Measurements from ENCODE around the gene AMN. TPM values are rescaled to one million over a fixed set of nuclear protein-coding genes. Genes with fewer than 3 reads are reported as not detected.

Gene AMN
- polyA plus RNA-seq, 4 donors, result 71.0 to 467 (median 402) TPM

DNA sequence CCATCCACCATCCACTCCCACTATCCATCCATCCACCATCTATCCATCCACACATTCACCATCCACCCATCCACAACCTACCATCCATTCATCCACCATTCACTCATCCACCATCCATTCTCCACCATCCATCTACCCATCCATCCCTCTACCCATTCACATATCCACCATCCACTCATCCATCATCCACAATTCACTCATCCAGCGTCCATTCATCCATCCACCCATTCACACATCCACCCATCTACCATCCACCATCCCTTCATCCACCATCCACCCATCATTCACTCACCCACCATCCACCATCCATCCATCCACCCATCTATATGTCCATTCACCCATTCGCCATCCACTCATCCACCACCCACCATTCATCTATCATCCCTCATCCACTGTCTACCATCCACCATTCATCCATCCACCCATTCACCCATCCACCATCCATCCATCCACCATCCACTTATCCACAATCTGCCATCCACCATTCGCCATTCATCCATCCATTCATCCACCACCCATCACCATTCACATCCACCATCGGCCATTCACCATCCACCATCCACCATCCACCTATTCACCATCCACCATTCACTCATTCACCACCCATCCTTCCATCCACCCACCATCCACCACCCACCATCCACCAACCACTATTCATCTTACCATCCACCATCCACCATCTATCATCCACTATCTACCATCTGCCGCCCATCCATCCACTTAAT is 2.0 kb upstream of the AMN start:
- 93 to 97% (median 95%) methylated on average over 5 of the region's 5 CpGs for WGBS, 3 donors
- peaks cover 0 to 29% (median 0%) of the 10 kb centered on the region in 3 donors for H3K36me3 ChIP-seq (ENCODE audit: control insufficient read depth in 3 of 3, insufficient read depth in 2 of 3, low read depth in 1 of 3, low read length in 3 of 3)
- no peak for FAIRE-seq
- peaks cover 0 to 17% (median 0%) of the 10 kb centered on the region in 3 donors for H3K4me1 ChIP-seq (ENCODE audit: control insufficient read depth in 3 of 3, insufficient read depth in 2 of 3, low read depth in 1 of 3, low read length in 2 of 3)
- H3K9me3 ChIP-seq (ENCODE audit: control insufficient read depth in 2 of 2, insufficient read depth in 1 of 2, low read depth in 1 of 2, low read length in 1 of 2), result peaks cover 0 to 5% of the 10 kb centered on the region in 2 donors
- no peak for DNase-seq
- H3K27ac ChIP-seq (ENCODE audit: low read depth in 1 of 3, low read length in 2 of 3), result no peak overlapping the region
- no peak overlapping the region for H3K4me3 ChIP-seq (ENCODE audit: low read depth in 1 of 3, low read length in 3 of 3)
- peaks cover 0 to 22% (median 6%) of the 10 kb centered on the region in 3 donors for H3K27me3 ChIP-seq (ENCODE audit: control insufficient read depth in 3 of 3, insufficient read depth in 3 of 3, low read length in 3 of 3)

DNA sequence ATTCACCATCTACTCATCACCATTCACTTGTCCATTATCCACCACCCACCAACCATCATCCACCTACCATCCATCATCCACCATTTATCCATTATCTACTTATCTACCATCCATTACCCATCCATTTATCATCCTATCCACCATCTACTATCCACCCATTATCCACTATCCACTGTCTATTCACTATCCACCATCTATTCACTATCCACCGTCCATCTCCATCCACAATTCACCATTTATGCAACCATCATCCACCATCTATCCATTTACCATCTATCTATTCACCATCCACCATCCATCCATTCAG is 1.5 kb upstream of the AMN start:
- Histone ChIP-seq H3K27ac (ENCODE audit: low read depth in 1 of 3, low read length in 2 of 3) (no peak overlapping the region), H3K9me3 (ENCODE audit: control insufficient read depth in 2 of 2, insufficient read depth in 1 of 2, low read depth in 1 of 2, low read length in 1 of 2) (peaks cover 0 to 5% of the 10 kb centered on the region in 2 donors), H3K4me1 (ENCODE audit: control insufficient read depth in 3 of 3, insufficient read depth in 2 of 3, low read depth in 1 of 3, low read length in 2 of 3) (peaks cover 0 to 22% (median 0%) of the 10 kb centered on the region in 3 donors), H3K4me3 (ENCODE audit: low read depth in 1 of 3, low read length in 3 of 3) (no peak overlapping the region), H3K36me3 (ENCODE audit: control insufficient read depth in 3 of 3, insufficient read depth in 2 of 3, low read depth in 1 of 3, low read length in 3 of 3) (peaks cover 0 to 34% (median 0%) of the 10 kb centered on the region in 3 donors), H3K27me3 (ENCODE audit: control insufficient read depth in 3 of 3, insufficient read depth in 3 of 3, low read length in 3 of 3) (peaks cover 0 to 22% (median 6%) of the 10 kb centered on the region in 3 donors)
- DNase-seq (no peak), FAIRE-seq (no peak)
- WGBS, 3 donors, result 94 to 100% (median 98%) methylated on average over 1 of the region's 1 CpG

DNA sequence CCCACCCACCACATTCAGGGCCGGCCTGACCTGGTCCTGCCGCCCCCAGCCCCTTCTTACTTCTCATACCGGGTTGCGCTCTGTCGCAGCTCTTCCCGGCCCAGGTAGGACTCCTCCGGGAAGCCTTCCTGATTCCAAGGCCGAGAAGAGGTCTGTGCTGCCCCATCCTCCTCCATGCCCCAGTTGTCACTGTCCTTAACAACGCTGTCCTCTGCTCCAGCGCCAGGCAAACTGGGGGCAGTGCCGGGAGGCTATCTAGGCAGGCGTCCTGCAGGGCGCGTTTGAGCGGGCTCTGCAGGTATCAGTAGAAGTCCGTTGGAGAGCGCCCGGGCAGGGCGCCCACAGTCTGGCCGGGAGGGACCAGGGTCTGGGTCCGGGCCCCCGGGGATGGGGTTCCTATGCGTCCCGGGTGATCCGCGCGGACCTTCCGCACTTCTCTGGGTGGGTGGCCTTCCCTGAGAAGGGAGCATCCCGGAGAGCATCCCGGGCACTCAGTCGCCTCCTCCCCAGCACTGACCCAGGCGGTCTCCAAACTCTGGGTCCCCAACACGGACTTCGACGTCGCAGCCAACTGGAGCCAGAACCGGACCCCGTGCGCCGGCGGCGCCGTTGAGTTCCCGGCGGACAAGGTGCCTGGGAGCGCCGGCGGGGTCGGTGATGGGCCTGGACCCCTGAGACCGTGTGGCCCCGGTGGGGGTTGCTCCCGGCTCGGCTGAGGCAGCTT is 900 bp downstream of the AMN start:
- no peak for FAIRE-seq
- H3K9me3 ChIP-seq (ENCODE audit: control insufficient read depth in 2 of 2, insufficient read depth in 1 of 2, low read depth in 1 of 2, low read length in 1 of 2), result peaks cover 0 to 5% of the 10 kb centered on the region in 2 donors
- peaks cover 0 to 29% (median 0%) of the 10 kb centered on the region in 3 donors for H3K36me3 ChIP-seq (ENCODE audit: control insufficient read depth in 3 of 3, insufficient read depth in 2 of 3, low read depth in 1 of 3, low read length in 3 of 3)
- H3K4me3 ChIP-seq (ENCODE audit: low read depth in 1 of 3, low read length in 3 of 3), result peak overlapping the region in 2 of 3 donors; percentile 73 to 81
- WGBS, 3 donors, result 4 to 8% (median 6%) methylated on average over 45 to 53 of the region's 53 CpGs
- peaks cover 0 to 33% (median 0%) of the 10 kb centered on the region in 3 donors for H3K4me1 ChIP-seq (ENCODE audit: control insufficient read depth in 3 of 3, insufficient read depth in 2 of 3, low read depth in 1 of 3, low read length in 2 of 3)
- DNase-seq, result peak; percentile 48 to 49
- H3K27me3 ChIP-seq (ENCODE audit: control insufficient read depth in 3 of 3, insufficient read depth in 3 of 3, low read length in 3 of 3), result peaks cover 0 to 29% (median 6%) of the 10 kb centered on the region in 3 donors
- peak overlapping the region; percentile 70 to 97 (median 94) for H3K27ac ChIP-seq (ENCODE audit: low read depth in 1 of 3, low read length in 2 of 3)

DNA sequence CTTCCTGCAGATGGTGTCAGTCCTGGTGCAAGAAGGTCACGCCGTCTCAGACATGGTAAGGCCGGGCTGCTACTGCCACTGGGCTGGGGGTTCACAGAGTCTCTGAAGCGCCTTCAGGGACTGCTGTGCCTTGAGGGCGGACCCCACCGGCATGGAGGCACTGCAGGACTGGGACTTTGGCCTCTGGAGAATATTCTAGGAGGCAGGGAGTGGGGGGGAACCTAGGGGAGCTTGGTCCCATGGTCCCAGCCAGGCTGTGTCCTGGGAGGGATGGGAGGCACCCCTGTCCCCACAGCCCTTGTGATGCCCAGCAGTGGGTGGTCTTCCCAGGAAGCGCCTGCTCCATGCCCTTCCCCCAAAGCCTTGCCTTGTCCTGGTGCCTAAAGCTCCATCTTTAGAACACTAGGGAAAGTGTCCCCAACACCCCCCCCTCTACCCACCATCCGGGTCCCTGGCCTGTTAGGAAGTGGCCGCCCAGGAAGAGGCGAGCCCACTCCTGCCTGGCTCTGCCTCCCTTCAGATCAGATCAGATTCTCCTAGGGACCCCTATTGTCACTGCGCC is 1.5 kb downstream of the AMN start:
- Histone ChIP-seq H3K36me3 (ENCODE audit: control insufficient read depth in 3 of 3, insufficient read depth in 2 of 3, low read depth in 1 of 3, low read length in 3 of 3) (peaks cover 0 to 29% (median 0%) of the 10 kb centered on the region in 3 donors), H3K27ac (ENCODE audit: low read depth in 1 of 3, low read length in 2 of 3) (peak overlapping the region in 2 of 3 donors; percentile 94 to 97), H3K9me3 (ENCODE audit: control insufficient read depth in 2 of 2, insufficient read depth in 1 of 2, low read depth in 1 of 2, low read length in 1 of 2) (peaks cover 0 to 5% of the 10 kb centered on the region in 2 donors), H3K4me1 (ENCODE audit: control insufficient read depth in 3 of 3, insufficient read depth in 2 of 3, low read depth in 1 of 3, low read length in 2 of 3) (peaks cover 0 to 37% (median 6%) of the 10 kb centered on the region in 3 donors), H3K27me3 (ENCODE audit: control insufficient read depth in 3 of 3, insufficient read depth in 3 of 3, low read length in 3 of 3) (peaks cover 0 to 35% (median 6%) of the 10 kb centered on the region in 3 donors), H3K4me3 (ENCODE audit: low read depth in 1 of 3, low read length in 3 of 3) (peak overlapping the region in 2 of 3 donors; percentile 73 to 81)
- DNase-seq (peak; percentile 66 to 75), FAIRE-seq (no peak)
- 33 to 46% (median 36%) methylated on average over 9 to 11 of the region's 11 CpGs for WGBS, 3 donors

- no peak for FAIRE-seq
- peaks cover 0 to 5% of the 10 kb centered on the region in 2 donors for H3K9me3 ChIP-seq (ENCODE audit: control insufficient read depth in 2 of 2, insufficient read depth in 1 of 2, low read depth in 1 of 2, low read length in 1 of 2)
- 69 to 80% (median 72%) methylated on average over 25 of the region's 25 CpGs for WGBS, 3 donors
- peak overlapping the region in 2 of 3 donors; percentile 94 to 97 for H3K27ac ChIP-seq (ENCODE audit: low read depth in 1 of 3, low read length in 2 of 3)
- H3K27me3 ChIP-seq (ENCODE audit: control insufficient read depth in 3 of 3, insufficient read depth in 3 of 3, low read length in 3 of 3), result peaks cover 0 to 35% (median 9%) of the 10 kb centered on the region in 3 donors
- H3K4me3 ChIP-seq (ENCODE audit: low read depth in 1 of 3, low read length in 3 of 3), result peak overlapping the region in 2 of 3 donors; percentile 73 to 81
- peak in 1 of 2 donors; percentile 25 for DNase-seq
- H3K36me3 ChIP-seq (ENCODE audit: control insufficient read depth in 3 of 3, insufficient read depth in 2 of 3, low read depth in 1 of 3, low read length in 3 of 3), result peaks cover 0 to 34% (median 0%) of the 10 kb centered on the region in 3 donors
- H3K4me1 ChIP-seq (ENCODE audit: control insufficient read depth in 3 of 3, insufficient read depth in 2 of 3, low read depth in 1 of 3, low read length in 2 of 3), result peaks cover 0 to 42% (median 6%) of the 10 kb centered on the region in 3 donors
Observed at GRCh38 chr14:102924632-102925588, 2.4 kb downstream of the AMN start.

DNA sequence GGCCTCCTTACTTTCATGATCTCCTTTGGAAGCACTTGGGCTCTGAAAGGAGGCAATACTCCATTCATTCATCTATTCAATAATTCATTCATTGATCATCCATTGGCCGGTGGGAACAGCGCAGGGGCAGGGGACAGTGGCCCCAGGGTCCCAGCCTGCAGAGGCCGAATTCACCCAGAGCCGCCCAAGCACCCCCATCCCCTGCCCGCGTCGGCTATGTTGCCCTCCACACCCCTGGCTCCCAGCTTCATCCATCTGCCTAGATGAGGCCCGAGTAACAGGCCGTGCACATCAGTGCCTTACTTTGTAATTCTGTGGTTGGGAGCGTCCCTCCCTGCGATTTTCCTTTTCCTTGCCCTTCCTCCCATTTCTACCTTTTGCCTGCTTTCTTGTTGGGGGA is 3.2 kb downstream of the AMN start:
- peaks cover 0 to 38% (median 9%) of the 10 kb centered on the region in 3 donors for H3K27me3 ChIP-seq (ENCODE audit: control insufficient read depth in 3 of 3, insufficient read depth in 3 of 3, low read length in 3 of 3)
- no peak overlapping the region for H3K4me3 ChIP-seq (ENCODE audit: low read depth in 1 of 3, low read length in 3 of 3)
- 82 to 86% (median 84%) methylated on average over 11 of the region's 11 CpGs for WGBS, 3 donors
- H3K36me3 ChIP-seq (ENCODE audit: control insufficient read depth in 3 of 3, insufficient read depth in 2 of 3, low read depth in 1 of 3, low read length in 3 of 3), result peaks cover 0 to 37% (median 0%) of the 10 kb centered on the region in 3 donors
- DNase-seq (no peak), FAIRE-seq (no peak)
- peaks cover 0 to 2% of the 10 kb centered on the region in 2 donors for H3K9me3 ChIP-seq (ENCODE audit: control insufficient read depth in 2 of 2, insufficient read depth in 1 of 2, low read depth in 1 of 2, low read length in 1 of 2)
- H3K27ac ChIP-seq (ENCODE audit: low read depth in 1 of 3, low read length in 2 of 3), result peak overlapping the region in 1 of 3 donors; percentile 97
- peaks cover 0 to 45% (median 6%) of the 10 kb centered on the region in 3 donors for H3K4me1 ChIP-seq (ENCODE audit: control insufficient read depth in 3 of 3, insufficient read depth in 2 of 3, low read depth in 1 of 3, low read length in 2 of 3)

- WGBS, 3 donors, result 71 to 76% (median 73%) methylated on average over 12 of the region's 12 CpGs
- peak in 1 of 2 donors; percentile 32 for DNase-seq
- H3K36me3 ChIP-seq (ENCODE audit: control insufficient read depth in 3 of 3, insufficient read depth in 2 of 3, low read depth in 1 of 3, low read length in 3 of 3), result peaks cover 0 to 41% (median 0%) of the 10 kb centered on the region in 3 donors
- peaks cover 0 to 41% (median 9%) of the 10 kb centered on the region in 3 donors for H3K27me3 ChIP-seq (ENCODE audit: control insufficient read depth in 3 of 3, insufficient read depth in 3 of 3, low read length in 3 of 3)
- FAIRE-seq, result no peak
- no peak overlapping the region for H3K4me3 ChIP-seq (ENCODE audit: low read depth in 1 of 3, low read length in 3 of 3)
- H3K4me1 ChIP-seq (ENCODE audit: control insufficient read depth in 3 of 3, insufficient read depth in 2 of 3, low read depth in 1 of 3, low read length in 2 of 3), result peaks cover 0 to 50% (median 6%) of the 10 kb centered on the region in 3 donors
- no peaks in the 10 kb centered on the region for H3K9me3 ChIP-seq (ENCODE audit: control insufficient read depth in 2 of 2, insufficient read depth in 1 of 2, low read depth in 1 of 2, low read length in 1 of 2)
- H3K27ac ChIP-seq (ENCODE audit: low read depth in 1 of 3, low read length in 2 of 3), result peak overlapping the region in 2 of 3 donors; percentile 57 to 97
Observed at GRCh38 chr14:102926104-102926503, 3.6 kb downstream of the AMN start.
